Mesendoderm (in vitro differentiated cells): ENCODE measurements around the gene GLS.

ENCODE experiments used
- DNase-seq: peaks from one replicate; pipeline ENCODE4 v3.0.0; 2013
- H2AK5ac ChIP-seq: 2 replicates; pipeline ENCODE4 v1.6.1; 2013; ENCODE audit warnings: low read length, inconsistent platforms
- H2BK120ac ChIP-seq: 2 replicates; pipeline ENCODE4 v1.6.1; 2013; ENCODE audit warnings: low read depth, mild to moderate bottlenecking, low read length, moderate library complexity, mixed read lengths
- H2BK15ac ChIP-seq: replicated peaks from 2 replicates; pipeline ENCODE4 v1.6.1; 2013; ENCODE audit warnings: low read depth, mild to moderate bottlenecking, moderate library complexity
- H2BK5ac ChIP-seq: 2 replicates; pipeline ENCODE4 v1.6.1; 2013; ENCODE audit warnings: low read length, inconsistent platforms
- H3K18ac ChIP-seq: 2 replicates; pipeline ENCODE4 v1.6.1; 2013; ENCODE audit warnings: mild to moderate bottlenecking, low read length, mixed read lengths
- H3K23ac ChIP-seq: one replicate; pipeline ENCODE4 v1.6.1; 2013; ENCODE audit warnings: low read length
- H3K27ac ChIP-seq: 2 replicates; pipeline ENCODE4 v1.5.1; 2013; ENCODE audit warnings: low read depth, mild to moderate bottlenecking, inconsistent platforms, low read length, moderate library complexity
- H3K27me3 ChIP-seq: 2 replicates; pipeline ENCODE4 v1.6.1; 2013; ENCODE audit warnings: low read length, control low read depth, mild to moderate bottlenecking, inconsistent platforms; ENCODE audit not compliant: insufficient read depth, poor library complexity
- H3K36me3 ChIP-seq: 2 replicates; pipeline ENCODE4 v1.6.1; 2013; ENCODE audit warnings: low read length, inconsistent platforms; ENCODE audit not compliant: control insufficient read depth, insufficient read depth
- H3K4ac ChIP-seq: one replicate; pipeline ENCODE4 v1.6.1; 2013; ENCODE audit warnings: low read depth, mild to moderate bottlenecking, low read length, moderate library complexity
- H3K4me1 ChIP-seq: 2 replicates; pipeline ENCODE4 v1.6.1; 2013; ENCODE audit warnings: low read depth, low read length, inconsistent platforms; ENCODE audit not compliant: control insufficient read depth
- H3K4me2 ChIP-seq: 2 replicates; pipeline ENCODE4 v1.6.1; 2013; ENCODE audit warnings: low read length
- H3K4me3 ChIP-seq: 2 replicates; pipeline ENCODE4 v1.5.1; 2013; ENCODE audit warnings: mild to moderate bottlenecking, low read length
- H3K56ac ChIP-seq: one replicate; pipeline ENCODE4 v1.6.1; 2013; ENCODE audit warnings: low read length
- H3K79me1 ChIP-seq: 2 replicates; pipeline ENCODE4 v1.6.1; 2013; ENCODE audit warnings: low read length, inconsistent platforms
- H3K79me2 ChIP-seq: 2 replicates; pipeline ENCODE4 v1.6.1; 2013; ENCODE audit warnings: mild to moderate bottlenecking, low read length; ENCODE audit not compliant: control insufficient read depth, insufficient read depth
- H3K9ac ChIP-seq: 2 replicates; pipeline ENCODE4 v1.6.1; 2013; ENCODE audit warnings: low read length, inconsistent platforms
- H4K5ac ChIP-seq: one replicate; pipeline ENCODE4 v1.6.1; 2013; ENCODE audit warnings: low read length
- H4K8ac ChIP-seq: one replicate; pipeline ENCODE4 v1.6.1; 2013; ENCODE audit warnings: low read depth, mild to moderate bottlenecking, control low read depth, low read length, moderate library complexity
- WGBS: extraction: QIAGEN DNeasy Blood & Tissue Kit; methylation state at CpG from one replicate; pipeline ENCODE4 v1.1.7; 2013; ENCODE audit warnings: low lambda C conversion rate, missing lambda C conversion rate; ENCODE audit not compliant: insufficient coverage; ENCODE audit errors: extremely low coverage; 5-methylcytosine and 5-hydroxymethylcytosine counted together

Gene GLS

DNA sequence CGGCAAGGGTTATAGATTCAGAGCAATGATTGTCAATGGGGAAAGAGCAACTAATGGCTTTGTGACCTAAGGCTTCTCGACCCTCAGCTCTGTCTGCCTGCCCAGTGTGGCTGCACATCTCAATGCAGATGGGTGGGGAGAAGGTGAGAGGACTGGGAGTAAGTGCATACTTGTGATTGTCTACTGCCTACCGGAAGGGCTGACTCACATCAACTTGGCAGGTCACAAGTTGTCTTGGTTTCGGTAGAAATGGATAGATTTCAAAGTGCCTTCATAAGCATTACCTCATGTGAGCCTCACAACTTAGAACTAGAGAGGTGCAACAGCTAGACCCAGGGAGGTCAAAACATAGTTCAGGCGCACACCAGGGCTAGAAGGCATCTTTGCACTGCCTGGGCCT lies 104.0 kb downstream of the GLS start:
- no peak overlapping the region for H3K4ac ChIP-seq
- no peak overlapping the region for H3K27ac ChIP-seq
- H3K27me3 ChIP-seq = no peaks in the 10 kb centered on the region
- no peak overlapping the region for H2BK120ac ChIP-seq
- H3K56ac ChIP-seq = no peak overlapping the region
- no peak overlapping the region for H3K18ac ChIP-seq
- no peak overlapping the region for H4K8ac ChIP-seq
- WGBS = no CpG with 5 or more reads among the region's 5 CpGs
- H4K5ac ChIP-seq = no peak overlapping the region
- no peak overlapping the region for H2AK5ac ChIP-seq
- H3K36me3 ChIP-seq = peaks cover 12% of the 10 kb centered on the region
- H3K79me2 ChIP-seq = no peaks in the 10 kb centered on the region
- H3K9ac ChIP-seq = no peak overlapping the region
- no peaks in the 10 kb centered on the region for H3K4me1 ChIP-seq
- no peak overlapping the region for H2BK15ac ChIP-seq
- no peak overlapping the region for H3K23ac ChIP-seq
- DNase-seq = no peak
- no peaks in the 10 kb centered on the region for H3K79me1 ChIP-seq
- H3K4me3 ChIP-seq = no peak overlapping the region
- no peak overlapping the region for H3K4me2 ChIP-seq
- no peak overlapping the region for H2BK5ac ChIP-seq

- Histone ChIP-seq H4K5ac (no peak overlapping the region), H3K27ac (no peak overlapping the region), H3K36me3 (peaks cover 13% of the 10 kb centered on the region), H3K18ac (no peak overlapping the region), H3K4me2 (no peak overlapping the region), H3K23ac (no peak overlapping the region), H3K9ac (no peak overlapping the region), H2BK5ac (no peak overlapping the region), H3K79me1 (no peaks in the 10 kb centered on the region), H3K4ac (no peak overlapping the region), H2AK5ac (no peak overlapping the region), H3K79me2 (no peaks in the 10 kb centered on the region), H2BK15ac (no peak overlapping the region), H4K8ac (no peak overlapping the region), H3K4me3 (no peak overlapping the region), H3K27me3 (no peaks in the 10 kb centered on the region), H2BK120ac (no peak overlapping the region), H3K4me1 (no peaks in the 10 kb centered on the region), H3K56ac (no peak overlapping the region)
- WGBS = no CpG with 5 or more reads among the region's 13 CpGs
- peak; percentile 52 for DNase-seq
These were observed 105.8 kb downstream of the GLS start for GRCh38 chr2:190986221-190986953.

DNA sequence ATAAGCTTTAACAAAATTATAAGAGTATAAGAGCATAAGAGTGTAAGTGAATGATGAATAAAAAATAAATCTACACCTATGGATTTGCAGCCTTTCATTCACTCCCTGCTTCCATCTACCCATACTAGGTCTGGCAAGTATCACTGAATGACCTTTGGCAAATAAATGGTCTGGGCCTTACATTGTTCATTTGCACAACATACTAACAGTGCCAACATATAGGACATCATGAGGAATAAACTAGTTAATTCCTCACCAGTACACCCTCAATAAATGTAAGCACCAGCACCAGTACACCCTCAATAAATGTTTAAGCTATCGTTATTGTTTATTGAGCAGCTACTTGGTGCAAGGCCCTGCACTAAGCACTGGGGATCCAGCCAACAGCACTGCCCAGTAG lies 106.5 kb downstream of the GLS start:
- H2BK5ac ChIP-seq = no peak overlapping the region
- no peak overlapping the region for H3K4me2 ChIP-seq
- no peak overlapping the region for H3K23ac ChIP-seq
- peaks cover 13% of the 10 kb centered on the region for H3K36me3 ChIP-seq
- no peak overlapping the region for H3K27ac ChIP-seq
- DNase-seq = no peak
- H3K18ac ChIP-seq = no peak overlapping the region
- H3K27me3 ChIP-seq = no peaks in the 10 kb centered on the region
- H3K79me2 ChIP-seq = no peaks in the 10 kb centered on the region
- H2AK5ac ChIP-seq = no peak overlapping the region
- no peak overlapping the region for H3K9ac ChIP-seq
- no peak overlapping the region for H3K56ac ChIP-seq
- no peak overlapping the region for H3K4ac ChIP-seq
- no peak overlapping the region for H2BK15ac ChIP-seq
- no peak overlapping the region for H4K5ac ChIP-seq
- no peaks in the 10 kb centered on the region for H3K79me1 ChIP-seq
- H4K8ac ChIP-seq = no peak overlapping the region
- no CpG with 5 or more reads among the region's 1 CpG for WGBS
- no peak overlapping the region for H2BK120ac ChIP-seq
- no peaks in the 10 kb centered on the region for H3K4me1 ChIP-seq
- no peak overlapping the region for H3K4me3 ChIP-seq

GRCh38 chr2:190987938-190988337 lies 107.3 kb downstream of the GLS start:
- Histone ChIP-seq H3K4ac (no peak overlapping the region), H3K36me3 (peaks cover 10% of the 10 kb centered on the region), H3K79me1 (no peaks in the 10 kb centered on the region), H3K18ac (no peak overlapping the region), H3K4me1 (no peaks in the 10 kb centered on the region), H3K27ac (no peak overlapping the region), H3K79me2 (no peaks in the 10 kb centered on the region), H4K8ac (no peak overlapping the region), H2AK5ac (no peak overlapping the region), H3K56ac (no peak overlapping the region), H2BK120ac (no peak overlapping the region), H3K23ac (no peak overlapping the region), H3K4me3 (no peak overlapping the region), H3K27me3 (no peaks in the 10 kb centered on the region), H3K4me2 (no peak overlapping the region), H3K9ac (no peak overlapping the region), H4K5ac (no peak overlapping the region), H2BK15ac (no peak overlapping the region), H2BK5ac (no peak overlapping the region)
- DNase-seq = no peak
- WGBS = no CpG with 5 or more reads among the region's 5 CpGs

GRCh38 chr2:190988910-190989309 lies 108.3 kb downstream of the GLS start:
- no peak overlapping the region for H2BK120ac ChIP-seq
- H4K8ac ChIP-seq = no peak overlapping the region
- no peak overlapping the region for H3K27ac ChIP-seq
- no peak overlapping the region for H3K9ac ChIP-seq
- no peaks in the 10 kb centered on the region for H3K27me3 ChIP-seq
- no peak for DNase-seq
- no peak overlapping the region for H3K4me3 ChIP-seq
- no peak overlapping the region for H3K4me2 ChIP-seq
- peaks cover 10% of the 10 kb centered on the region for H3K36me3 ChIP-seq
- H3K79me1 ChIP-seq = no peaks in the 10 kb centered on the region
- no peak overlapping the region for H3K56ac ChIP-seq
- no peaks in the 10 kb centered on the region for H3K4me1 ChIP-seq
- no peak overlapping the region for H3K23ac ChIP-seq
- H3K18ac ChIP-seq = no peak overlapping the region
- H3K4ac ChIP-seq = no peak overlapping the region
- no peaks in the 10 kb centered on the region for H3K79me2 ChIP-seq
- no peak overlapping the region for H2BK15ac ChIP-seq
- no peak overlapping the region for H2AK5ac ChIP-seq
- H2BK5ac ChIP-seq = no peak overlapping the region
- no peak overlapping the region for H4K5ac ChIP-seq
- no CpG with 5 or more reads among the region's 3 CpGs for WGBS

DNA sequence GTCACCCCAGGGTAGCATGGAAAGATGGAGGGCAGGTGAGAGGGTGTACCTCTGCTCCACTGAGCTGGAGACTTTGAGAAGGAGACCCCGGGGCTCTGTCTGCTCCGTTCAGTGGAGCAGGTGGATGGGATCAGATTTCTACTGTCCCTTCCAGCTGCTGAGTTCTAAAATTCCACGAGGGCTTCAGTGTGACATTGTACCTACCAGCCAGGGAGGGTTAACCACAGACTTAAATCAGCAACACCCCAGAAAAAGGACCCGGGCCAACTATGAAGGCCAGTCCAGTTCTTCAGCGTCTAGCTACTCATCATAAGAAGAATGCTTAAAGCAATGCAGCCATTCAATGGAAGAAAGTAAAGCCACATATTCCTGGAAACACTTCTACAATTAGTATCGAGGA lies 109.5 kb downstream of the GLS start:
- no CpG with 5 or more reads among the region's 6 CpGs for WGBS
- Histone ChIP-seq H3K4me3 (no peak overlapping the region), H2BK5ac (no peak overlapping the region), H3K23ac (no peak overlapping the region), H3K18ac (no peak overlapping the region), H4K5ac (no peak overlapping the region), H3K9ac (no peak overlapping the region), H3K36me3 (peaks cover 12% of the 10 kb centered on the region), H3K79me2 (no peaks in the 10 kb centered on the region), H3K4me1 (no peaks in the 10 kb centered on the region), H3K4me2 (no peak overlapping the region), H3K27me3 (no peaks in the 10 kb centered on the region), H2BK15ac (no peak overlapping the region), H3K79me1 (no peaks in the 10 kb centered on the region), H2BK120ac (no peak overlapping the region), H3K56ac (no peak overlapping the region), H3K4ac (no peak overlapping the region), H3K27ac (no peak overlapping the region), H4K8ac (no peak overlapping the region), H2AK5ac (no peak overlapping the region)
- no peak for DNase-seq
